Neuron (in vitro differentiated cells): ENCODE results near the gene DCTN3.

ENCODE experiments used
- H2AFZ ChIP-seq: one replicate; pipeline ENCODE4 v1.6.1; 2013; ENCODE audit warnings: low read depth, mild to moderate bottlenecking, inconsistent platforms, low read length, moderate library complexity
- H3K27me3 ChIP-seq: one replicate; pipeline ENCODE4 v1.6.1; 2013; ENCODE audit warnings: low read length; ENCODE audit not compliant: insufficient read depth
- H3K36me3 ChIP-seq: one replicate; pipeline ENCODE4 v1.6.1; 2013; ENCODE audit warnings: low read length; ENCODE audit not compliant: insufficient read depth
- H3K4me1 ChIP-seq: one replicate; pipeline ENCODE4 v1.6.1; 2013; ENCODE audit warnings: low read length; ENCODE audit not compliant: insufficient read depth
- H3K4me3 ChIP-seq: 2 replicates; pipeline ENCODE4 v1.5.1; 2013; ENCODE audit warnings: mild to moderate bottlenecking, low read length, moderate library complexity
- H3K9me3 ChIP-seq: one replicate; pipeline ENCODE4 v1.6.1; 2013; ENCODE audit warnings: low read length

Gene DCTN3

DNA sequence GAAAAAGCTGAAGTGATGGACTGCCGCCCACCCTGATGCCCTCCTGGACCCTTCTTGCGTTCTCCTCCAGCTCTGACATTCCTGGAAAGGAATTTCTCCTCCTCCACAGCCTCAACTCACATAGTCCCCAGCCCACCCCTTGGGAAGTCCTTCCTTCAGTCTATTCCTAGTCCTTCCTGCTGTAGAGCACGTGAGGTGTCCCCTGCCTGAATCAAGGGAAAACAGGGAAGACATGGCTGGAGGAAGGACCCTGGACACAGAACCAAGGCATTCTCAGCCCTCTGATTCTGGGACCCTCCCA, 4.8 kb upstream of the DCTN3 start:
- Histone ChIP-seq H3K4me3 (no peak overlapping the region), H3K36me3 (no peaks in the 10 kb centered on the region), H3K9me3 (peaks cover 2% of the 10 kb centered on the region), H3K4me1 (peaks cover 17% of the 10 kb centered on the region), H2AFZ (no peak overlapping the region), H3K27me3 (peaks cover 60% of the 10 kb centered on the region)

DNA sequence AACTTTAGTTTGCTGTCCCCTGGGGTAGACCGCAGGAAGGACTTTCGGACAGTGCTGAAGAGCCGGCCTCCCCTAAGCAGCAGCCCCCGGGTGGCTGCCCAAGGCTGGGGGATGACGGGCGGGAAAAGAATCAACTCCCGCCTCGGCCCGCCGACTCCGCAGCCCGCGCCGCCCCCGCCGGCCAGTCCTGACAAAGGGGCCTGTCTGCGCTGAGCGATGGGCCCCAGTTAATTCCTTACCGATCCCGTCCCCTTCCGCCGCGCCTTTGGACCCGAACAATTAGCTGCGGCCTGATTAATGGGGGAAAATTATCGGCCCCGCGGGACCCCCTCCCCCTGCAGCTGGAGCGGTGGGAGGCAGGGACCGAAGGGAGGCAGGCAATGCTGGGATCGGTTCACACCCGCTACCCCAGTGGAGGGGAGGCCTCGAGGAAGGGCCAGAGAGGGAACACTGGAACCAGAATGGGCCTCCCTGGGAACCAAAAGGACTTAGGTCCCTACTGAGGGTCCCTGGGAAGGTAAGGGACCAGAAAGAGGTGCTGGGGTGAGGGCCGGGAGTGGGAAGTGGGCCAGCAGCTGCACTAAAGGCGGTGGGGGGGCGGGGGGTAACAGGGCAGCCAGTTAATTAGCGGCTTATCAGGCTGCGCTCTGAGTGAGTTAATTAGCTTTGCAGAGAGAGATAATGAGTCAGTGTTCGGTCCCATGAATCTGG, 4.3 kb upstream of the DCTN3 start:
- H3K4me3 ChIP-seq, result no peak overlapping the region
- H2AFZ ChIP-seq, result peak overlapping the region; percentile 64
- H3K9me3 ChIP-seq, result peaks cover 2% of the 10 kb centered on the region
- peaks cover 56% of the 10 kb centered on the region for H3K27me3 ChIP-seq
- H3K4me1 ChIP-seq, result peaks cover 19% of the 10 kb centered on the region
- no peaks in the 10 kb centered on the region for H3K36me3 ChIP-seq

DNA sequence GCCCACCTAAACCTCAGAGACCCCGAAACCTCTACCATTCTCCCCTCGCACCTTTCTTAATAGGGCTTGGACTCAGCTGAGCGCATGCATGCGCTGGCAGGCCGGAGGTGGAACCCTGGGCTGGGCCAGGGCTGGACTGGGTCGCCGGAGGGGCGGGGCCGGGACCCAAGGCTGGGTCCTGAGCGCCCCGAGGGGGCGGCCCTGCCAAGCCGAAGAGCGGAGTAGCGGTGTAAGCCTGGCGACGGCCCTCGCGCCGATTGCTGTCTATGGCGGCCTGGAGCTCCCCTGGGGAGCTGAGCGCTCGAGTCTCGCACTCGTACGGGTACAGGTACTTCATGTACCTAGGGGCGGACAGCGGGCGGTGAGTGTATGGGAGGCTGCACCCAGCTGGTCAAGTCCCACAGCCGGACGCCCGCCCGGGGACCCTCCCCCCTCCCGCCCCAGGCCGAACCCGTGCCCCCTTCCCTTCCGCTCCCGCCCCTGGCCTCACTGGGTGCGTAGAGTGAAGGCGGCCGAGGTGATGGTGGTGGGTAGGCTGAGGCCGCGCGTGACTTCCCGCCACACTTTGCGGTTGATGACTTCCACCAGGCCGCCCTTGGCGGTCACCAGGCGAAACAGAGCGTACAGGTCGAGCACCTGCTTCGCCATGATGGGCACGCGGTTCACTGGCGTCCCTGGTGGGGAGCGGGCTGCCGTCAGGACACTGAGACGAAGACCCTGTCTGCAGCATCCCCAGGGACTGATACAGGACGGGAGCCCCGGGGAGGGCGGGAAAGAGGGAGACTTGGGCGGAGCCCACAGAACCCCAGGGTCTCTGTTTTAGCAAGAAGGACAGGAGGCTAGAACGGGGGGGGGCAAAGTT, 3.3 kb upstream of the DCTN3 start:
- Histone ChIP-seq H3K27me3 (peaks cover 48% of the 10 kb centered on the region), H3K4me3 (no peak overlapping the region), H2AFZ (no peak overlapping the region), H3K9me3 (peaks cover 2% of the 10 kb centered on the region), H3K36me3 (peaks cover 2% of the 10 kb centered on the region), H3K4me1 (peaks cover 19% of the 10 kb centered on the region)

DNA sequence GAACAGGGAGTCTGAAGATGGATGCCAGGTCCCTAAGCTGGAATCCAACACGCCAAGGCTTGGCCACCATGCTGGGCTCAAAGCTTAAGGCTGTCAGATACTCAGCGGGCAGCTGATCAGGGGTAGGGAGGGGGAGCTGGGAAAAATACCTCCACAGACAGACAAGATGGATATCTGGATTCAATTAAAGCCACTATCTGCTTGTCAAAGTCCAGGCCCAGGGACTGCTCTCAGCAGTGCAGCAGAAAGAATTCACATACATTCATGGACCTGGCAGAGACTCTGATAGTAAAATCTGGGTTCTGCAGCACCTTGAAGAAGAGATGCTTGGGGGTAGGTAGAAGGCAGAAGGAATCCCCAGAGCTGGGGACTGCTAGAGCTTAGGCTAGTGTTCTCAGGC, 5.2 kb downstream of the DCTN3 start:
- Histone ChIP-seq H3K4me1 (peaks cover 20% of the 10 kb centered on the region), H3K4me3 (no peak overlapping the region), H3K27me3 (no peaks in the 10 kb centered on the region), H2AFZ (no peak overlapping the region), H3K9me3 (no peaks in the 10 kb centered on the region), H3K36me3 (peaks cover 48% of the 10 kb centered on the region)

DNA sequence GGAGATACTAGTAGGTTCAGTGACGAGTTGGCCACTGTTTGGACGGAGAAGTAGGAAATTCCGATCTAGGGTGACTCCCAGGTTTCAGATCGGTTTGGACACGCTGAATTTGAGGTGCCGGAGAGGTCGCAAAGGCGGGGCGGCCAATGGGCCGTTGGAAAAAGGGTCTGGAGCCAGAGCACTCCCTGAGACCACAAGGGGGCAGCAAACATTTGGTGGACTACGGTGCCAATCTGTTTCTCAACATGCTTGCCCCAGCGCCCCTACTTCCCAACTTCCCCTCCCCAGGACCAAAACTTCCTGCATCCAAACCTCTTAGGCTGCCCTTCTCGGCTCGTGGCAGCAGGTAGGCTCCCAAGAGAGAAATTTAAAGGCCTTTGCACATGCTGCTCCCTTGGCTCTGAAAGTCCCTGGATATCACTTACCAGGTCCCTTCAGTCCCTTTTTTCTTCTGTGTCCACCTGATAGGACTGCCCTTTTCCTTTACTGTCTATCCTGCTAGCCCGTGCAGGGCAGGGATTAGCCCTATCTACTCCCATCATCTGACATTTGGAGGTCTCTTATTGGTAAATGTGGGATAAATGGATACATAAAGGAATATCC, 7.4 kb downstream of the DCTN3 start:
- Histone ChIP-seq H2AFZ (peak overlapping the region; percentile 65), H3K9me3 (no peaks in the 10 kb centered on the region), H3K27me3 (no peaks in the 10 kb centered on the region), H3K36me3 (peaks cover 40% of the 10 kb centered on the region), H3K4me1 (peaks cover 12% of the 10 kb centered on the region), H3K4me3 (peak overlapping the region; percentile 60)

DNA sequence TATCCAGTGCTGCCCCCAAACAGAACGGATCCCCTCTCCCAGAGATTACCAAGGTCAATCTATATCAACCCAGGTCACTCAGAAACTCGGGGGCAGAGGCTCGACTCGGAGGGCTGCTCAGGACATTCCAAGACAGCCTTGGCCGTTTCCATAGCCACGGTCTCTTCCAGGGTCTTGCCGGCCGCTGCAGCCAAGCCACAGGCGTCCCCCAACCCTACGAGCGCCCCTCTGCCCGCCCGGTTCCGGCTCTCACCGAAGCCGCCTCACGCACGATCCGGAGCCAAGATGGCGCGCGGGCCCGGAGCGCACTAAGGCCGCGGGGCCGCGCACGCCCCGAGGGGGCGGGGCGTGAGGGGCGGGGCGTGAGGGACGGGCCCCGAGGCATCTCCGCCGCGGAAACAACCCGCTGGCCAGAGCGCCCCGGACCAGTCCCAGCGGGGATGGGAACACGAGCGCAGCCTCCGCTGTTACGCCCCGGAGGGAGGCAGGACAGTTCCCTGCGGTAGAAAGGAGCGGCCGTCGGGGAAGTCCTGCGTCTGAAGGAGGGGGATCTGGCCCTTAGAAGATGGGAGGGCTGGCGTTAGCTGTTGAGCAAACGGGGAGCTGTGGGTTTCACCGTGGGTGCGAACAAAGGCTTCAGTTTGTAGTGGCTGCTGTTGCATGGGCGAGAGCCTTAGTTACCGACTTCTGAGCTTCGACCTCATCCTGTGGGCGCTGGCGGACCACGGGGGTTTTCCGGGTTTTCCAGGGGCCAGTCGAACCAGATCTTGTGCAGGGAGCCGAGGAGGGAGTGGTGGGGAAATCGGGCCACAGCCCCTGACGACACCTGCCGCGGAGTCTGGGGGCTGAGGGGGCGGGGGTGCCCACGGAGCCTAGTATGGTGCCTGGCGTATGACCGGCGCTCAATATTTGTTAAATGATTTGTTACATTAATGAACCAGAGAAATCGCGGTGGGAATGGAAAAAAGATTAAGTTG, 8.2 kb downstream of the DCTN3 start, which contains the start of gene RPP25L:
TSS of gene RPP25L (minus strand) at position 287 of the 977 bp plus-strand sequence. CDS start 801 bp downstream, outside the sequence.
- Histone ChIP-seq H3K9me3 (no peaks in the 10 kb centered on the region), H3K36me3 (peaks cover 33% of the 10 kb centered on the region), H2AFZ (peak within 1 kb of the TSS; percentile 65), H3K4me3 (peak within 1 kb of the TSS; percentile 60), H3K27me3 (no peaks in the 10 kb centered on the region), H3K4me1 (peaks cover 12% of the 10 kb centered on the region)

DNA sequence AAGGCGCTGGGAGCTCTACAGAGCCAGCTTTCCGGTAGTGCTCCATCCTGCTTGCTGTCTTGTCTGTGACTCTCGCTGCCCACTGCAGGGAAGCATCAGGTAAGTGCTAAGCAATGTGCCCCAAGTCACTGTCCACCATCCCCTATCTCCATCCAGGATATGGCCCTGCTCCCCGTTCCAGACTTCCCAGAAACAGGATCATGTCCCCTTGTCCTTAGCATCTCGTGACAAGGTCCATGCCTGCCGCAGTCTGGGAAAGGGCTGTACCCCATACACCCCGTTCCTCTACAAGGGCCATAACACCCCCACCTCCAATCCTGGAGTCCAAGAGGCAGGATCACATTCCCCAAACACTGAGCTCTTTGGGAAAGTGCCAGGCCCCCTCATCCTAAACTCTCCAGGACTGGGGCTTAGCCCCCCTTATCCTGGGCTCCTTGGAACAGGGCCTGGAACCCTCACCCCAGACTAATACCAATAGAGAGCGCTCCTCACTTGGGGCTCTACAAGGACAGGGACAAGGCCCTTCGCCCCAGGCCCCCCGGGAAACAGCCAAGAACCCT, 9.0 kb downstream of the DCTN3 start:
- Histone ChIP-seq H3K27me3 (no peaks in the 10 kb centered on the region), H2AFZ (peak overlapping the region; percentile 65), H3K36me3 (peaks cover 25% of the 10 kb centered on the region), H3K4me1 (peaks cover 12% of the 10 kb centered on the region), H3K4me3 (peak overlapping the region; percentile 60), H3K9me3 (no peaks in the 10 kb centered on the region)

DNA sequence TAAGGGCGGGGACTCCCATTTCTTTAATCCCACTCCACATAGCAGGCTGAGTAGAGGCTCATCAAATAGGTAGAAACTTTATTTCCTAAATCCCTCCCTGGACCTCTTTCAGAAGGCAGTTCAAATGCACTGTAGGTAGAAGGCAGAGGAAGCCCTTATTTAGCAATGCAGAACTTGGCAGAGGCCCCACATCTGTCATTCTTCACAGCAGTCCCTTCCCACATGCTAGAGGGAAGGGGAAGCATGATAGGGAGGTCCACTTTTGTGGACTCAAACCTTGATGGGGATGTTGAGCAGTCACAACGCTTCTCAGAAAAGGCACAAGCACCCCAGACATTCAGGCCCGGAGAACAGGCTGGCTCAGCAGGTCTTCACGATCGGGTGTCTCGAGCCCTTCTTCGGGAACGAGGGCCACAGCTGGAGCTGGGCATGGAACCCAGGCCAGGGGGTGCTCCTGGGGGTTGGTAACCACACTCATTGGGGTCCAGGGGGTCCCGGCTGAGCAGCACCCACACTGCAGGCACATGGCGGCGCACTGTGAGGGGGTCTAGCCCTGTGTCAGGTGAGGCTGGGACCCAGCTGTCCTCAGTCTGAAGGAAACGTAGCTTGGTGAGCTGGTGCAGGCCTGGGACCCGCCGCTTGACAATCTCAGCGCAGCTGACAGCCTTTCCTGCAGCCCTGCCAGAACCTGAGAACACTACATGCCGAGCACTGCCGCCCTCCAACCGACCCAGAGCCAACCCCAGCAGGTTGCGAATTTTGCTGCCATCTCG, 9.7 kb downstream of the DCTN3 start:
- H3K27me3 ChIP-seq, result no peaks in the 10 kb centered on the region
- peaks cover 19% of the 10 kb centered on the region for H3K36me3 ChIP-seq
- H3K9me3 ChIP-seq, result no peaks in the 10 kb centered on the region
- no peak overlapping the region for H2AFZ ChIP-seq
- peak overlapping the region; percentile 60 for H3K4me3 ChIP-seq
- H3K4me1 ChIP-seq, result peaks cover 12% of the 10 kb centered on the region

DNA sequence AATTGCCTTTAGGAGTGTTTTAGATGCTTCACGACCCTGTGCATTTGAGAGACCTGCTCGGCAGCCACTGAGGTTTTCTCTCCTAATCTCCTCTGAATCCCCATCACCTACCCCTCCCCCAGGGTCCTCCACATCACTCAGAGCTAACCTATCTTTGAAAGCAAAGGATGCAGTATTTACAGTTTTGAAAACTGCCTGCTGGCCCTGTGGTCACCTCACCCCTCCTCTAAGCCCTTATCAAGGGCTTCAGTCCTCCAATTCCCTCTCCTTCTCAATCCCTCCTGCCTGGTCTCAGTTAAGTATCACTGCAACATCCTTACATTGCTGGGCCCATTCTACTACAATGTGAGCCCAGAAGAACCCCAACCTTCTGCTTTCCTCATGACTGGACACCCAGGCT, 13.0 kb downstream of the DCTN3 start:
- Histone ChIP-seq H3K4me3 (no peak overlapping the region), H2AFZ (no peak overlapping the region), H3K36me3 (no peaks in the 10 kb centered on the region), H3K9me3 (no peaks in the 10 kb centered on the region), H3K4me1 (peaks cover 15% of the 10 kb centered on the region), H3K27me3 (peaks cover 6% of the 10 kb centered on the region)

DNA sequence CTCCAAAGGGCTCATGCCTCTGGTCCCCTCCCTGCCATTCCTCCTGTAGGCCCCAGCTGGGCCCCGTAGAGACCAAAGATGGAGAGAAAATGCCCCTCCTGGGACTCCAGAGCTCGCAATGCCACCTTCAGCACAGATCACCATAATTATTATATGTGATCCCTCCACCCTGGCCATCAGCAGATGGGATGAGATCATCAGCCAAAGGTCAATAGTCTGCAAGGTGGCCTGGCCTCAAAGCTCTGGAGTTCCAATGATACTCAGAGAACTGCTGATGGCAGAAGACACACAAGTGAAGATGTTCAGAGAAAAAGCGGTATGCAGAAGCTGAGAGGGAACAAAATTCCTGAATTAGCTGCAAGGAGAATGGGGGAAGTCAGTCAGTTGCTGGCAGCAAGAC, 13.4 kb downstream of the DCTN3 start:
- peaks cover 20% of the 10 kb centered on the region for H3K4me1 ChIP-seq
- no peak overlapping the region for H2AFZ ChIP-seq
- no peaks in the 10 kb centered on the region for H3K9me3 ChIP-seq
- peaks cover 6% of the 10 kb centered on the region for H3K27me3 ChIP-seq
- no peak overlapping the region for H3K4me3 ChIP-seq
- H3K36me3 ChIP-seq, result no peaks in the 10 kb centered on the region

DNA sequence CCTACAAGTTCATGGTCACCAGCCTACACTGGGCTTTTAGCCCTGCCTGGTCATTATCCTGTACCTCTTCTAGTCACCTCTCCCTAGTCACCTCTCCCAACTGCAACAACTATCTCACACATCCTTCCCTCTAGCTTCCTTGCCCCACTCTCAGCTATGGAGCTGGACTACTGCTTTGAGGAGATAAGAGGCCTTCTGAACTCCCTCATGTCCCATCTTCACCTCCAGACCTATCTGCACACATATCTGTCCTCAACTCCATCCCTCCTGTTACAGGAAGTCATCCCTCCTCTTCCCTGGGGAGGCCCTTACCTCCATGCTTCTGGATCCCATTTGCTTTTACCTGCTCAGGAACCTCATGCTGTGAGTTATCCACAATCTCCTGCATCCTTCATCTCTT, 14.1 kb downstream of the DCTN3 start:
- Histone ChIP-seq H3K27me3 (peaks cover 6% of the 10 kb centered on the region), H3K36me3 (no peaks in the 10 kb centered on the region), H2AFZ (no peak overlapping the region), H3K4me1 (peaks cover 22% of the 10 kb centered on the region), H3K9me3 (no peaks in the 10 kb centered on the region), H3K4me3 (no peak overlapping the region)
